Endothelial cell of umbilical vein (primary cell): ENCODE results near the gene STAU1. TPM values are rescaled to one million over a fixed set of nuclear protein-coding genes. Genes with fewer than 3 reads are reported as not detected.

Experiments used
- BruUV-seq: library from RNA; stranded (reverse); fragments of 400-500 nt; replicated peaks from 2 replicates; lab custom pipeline; 2021; lab: Mats Ljungman, UMichigan
- CTCF ChIA-PET: fragments of 300-600, 350-600 bp; sonication (Branson Sonifier 250); formaldehyde crosslinking; loops from one replicate; lab custom pipeline; 2021; ENCODE audit warnings: antibody characterized with exemption, inconsistent platforms; lab: Charles Lee
- POLR2A ChIA-PET: fragments of 300-600, 350-600 bp; sonication (Branson Sonifier 250); formaldehyde crosslinking; loops from one replicate; lab custom pipeline; 2021; ENCODE audit warnings: antibody characterized with exemption, inconsistent platforms; lab: Charles Lee
- DNase-seq: peaks from one replicate; pipeline ENCODE4 v3.0.0-alpha.2; 2011; ENCODE audit warnings: low read depth, low spot score
- FAIRE-seq: peaks from 2 replicates; lab custom pipeline; 2011; peaks lifted over from hg19 to GRCh38; lab: Jason Lieb, UNC
- H2AFZ ChIP-seq: 2 replicates; pipeline ENCODE4 v1.6.0; 2012; ENCODE audit warnings: low read depth, low read length, control low read depth, inconsistent platforms
- H3K27ac ChIP-seq: 2 replicates; pipeline ENCODE4 v1.5.1; 2011; ENCODE audit warnings: low read depth, mild to moderate bottlenecking, control low read depth, low read length, moderate library complexity; ENCODE audit not compliant: insufficient read depth
- H3K27me3 ChIP-seq, 2 experiments: 2 replicates each; pipeline versions ENCODE4 v1.6.0 to v1.6.1; 2011; ENCODE audit warnings: low read length in 2 of 2, mixed read lengths in 1 of 2; ENCODE audit not compliant: control insufficient read depth in 2 of 2, insufficient read depth in 2 of 2
- H3K36me3 ChIP-seq, 2 experiments: 2 replicates in 1 of 2; 3 replicates in 1 of 2; pipeline ENCODE4 v1.5.1; 2011; ENCODE audit warnings: low read length in 2 of 2, mild to moderate bottlenecking in 1 of 2, moderate library complexity in 1 of 2; ENCODE audit not compliant: control insufficient read depth in 2 of 2, insufficient read depth in 2 of 2; ENCODE audit errors: extremely low read depth in 1 of 2
- H3K4me1 ChIP-seq: 3 replicates; pipeline ENCODE4 v1.5.1; 2011; ENCODE audit warnings: mild to moderate bottlenecking, low read length; ENCODE audit not compliant: control insufficient read depth, insufficient read depth; ENCODE audit errors: extremely low read depth
- H3K4me2 ChIP-seq: 2 replicates; pipeline ENCODE4 v1.6.1; 2011; ENCODE audit warnings: low read length, control low read depth, mixed read lengths; ENCODE audit not compliant: insufficient read depth
- H3K4me3 ChIP-seq, 3 experiments: fragments of 200-600 bp in 1 of 3; sonication (generic), shearing (Covaris generic) in 1 of 3; replicated peaks in 1 of 3; 2 replicates each; pipeline ENCODE4 v1.5.1; 2011 to 2016; ENCODE audit warnings: control low read depth in 3 of 3, low read length in 3 of 3, mild to moderate bottlenecking in 2 of 3, inconsistent platforms in 1 of 3, low read depth in 1 of 3, moderate library complexity in 1 of 3; ENCODE audit not compliant: insufficient read depth in 1 of 3
- H3K79me2 ChIP-seq: 2 replicates; pipeline ENCODE4 v1.6.0; 2012; ENCODE audit warnings: low read length, inconsistent platforms; ENCODE audit not compliant: control insufficient read depth, insufficient read depth
- H3K9ac ChIP-seq: replicated peaks from 2 replicates; pipeline ENCODE3; 2011; ENCODE audit warnings: low read length, control low read depth; ENCODE audit not compliant: insufficient read depth; ENCODE audit errors: extremely low read depth
- H3K9me1 ChIP-seq: replicated peaks from 3 replicates; pipeline ENCODE4 v1.6.0; 2011; ENCODE audit warnings: mild to moderate bottlenecking, low read length; ENCODE audit not compliant: control insufficient read depth, insufficient read depth; ENCODE audit errors: extremely low read depth
- H3K9me3 ChIP-seq: replicated peaks from 2 replicates; pipeline ENCODE4 v1.5.1; 2012; ENCODE audit warnings: low read length, inconsistent platforms; ENCODE audit not compliant: control insufficient read depth, insufficient read depth
- H4K20me1 ChIP-seq: replicated peaks from 2 replicates; pipeline ENCODE3; 2011; ENCODE audit warnings: mild to moderate bottlenecking, low read length; ENCODE audit not compliant: control insufficient read depth, insufficient read depth; ENCODE audit errors: extremely low read depth
- EZH2 ChIP-seq: IDR thresholded peaks from 2 replicates; pipeline ENCODE4 v1.6.1; 2012; ENCODE audit warnings: borderline replicate concordance, low read depth, mild to moderate bottlenecking, moderate library complexity, low read length, inconsistent platforms; ENCODE audit not compliant: severe bottlenecking
- GATA2 ChIP-seq: IDR thresholded peaks from 2 replicates; pipeline ENCODE4 v1.7.0; 2011; ENCODE audit warnings: low read depth, mild to moderate bottlenecking, moderate library complexity, mixed read lengths, low read length; ENCODE audit not compliant: insufficient read length, insufficient read depth
- MYC ChIP-seq: IDR thresholded peaks from one replicate; pipeline ENCODE4 v1.6.1; 2011; ENCODE audit warnings: mild to moderate bottlenecking, low read depth, low read length
- dilution Hi-C: fragments of 300-500 bp; cut with MboI; formaldehyde crosslinking; loops from one replicate; pipeline ENCODE4 v1.15.0; 2019; ENCODE audit warnings: low sequenced_read_pairs; ENCODE audit not compliant: extremely low pct_ligation_motif_present
- intact Hi-C: fragments of 100-400 bp; cut with micrococcal nuclease; formaldehyde crosslinking; loops from one replicate; pipeline ENCODE4 v1.10.0; 2022
- polyA plus RNA-seq, 4 experiments: library from polyadenylated mRNA; depleted of rRNA in 3 of 4; stranded (reverse) in 3 of 4; unstranded in 1 of 4; fragments of >200 nt; gene quantifications; 2 replicates each; pipeline versions ENCODE4 v1.2.1 to v1.2.3, GENCODE V29; 2011 to 2012; ENCODE audit warnings: missing spikeins in 1 of 4
- total RNA-seq: library from RNA; stranded (reverse); gene quantifications from 2 replicates; pipeline ENCODE4 v1.2.3, GENCODE V29; 2021
- TF ChIP-seq, protein P1 (sequence below): IDR thresholded peaks from 2 replicates; pipeline ENCODE4 v1.6.1; 2011; ENCODE audit not compliant: insufficient read depth, insufficient read length

STAU1 gene
- total and polyA plus RNA-seq, 2 donors (not counting 3 experiments of a cell fraction or from before 2014, with no cell fraction given): 53.1 to 98.1 TPM

DNA sequence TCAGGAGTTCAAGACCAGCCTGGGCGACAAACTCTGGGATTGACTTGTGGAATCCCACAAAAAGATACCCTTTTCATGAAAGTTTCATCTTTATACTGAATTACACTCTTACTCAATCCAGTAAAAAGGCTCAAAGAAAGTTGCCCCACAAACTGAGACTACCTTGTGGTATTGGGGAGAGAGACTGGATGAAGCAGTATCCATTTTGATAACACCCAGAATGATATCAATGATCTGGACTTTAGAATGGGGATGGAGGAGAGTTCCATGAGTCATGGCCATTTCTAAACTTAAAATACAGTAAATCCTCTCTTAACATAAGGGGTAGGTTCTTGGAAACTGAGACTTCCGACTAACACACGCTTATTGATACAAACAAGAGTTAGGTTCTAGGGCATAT lies 4.7 kb downstream of the STAU1 start:
- no peaks in the 10 kb centered on the region for H3K9me1 ChIP-seq
- no peak for TF ChIP-seq MYC
- H3K4me3 ChIP-seq: no peak overlapping the region
- ChIA-PET CTCF (interaction anchor here (1.3 kb wide), 1 partner anchor 34 kb away, joined by 3 read pairs; no protein-coding TSS in a partner anchor), POLR2A (no interaction called here)
- DNase-seq (no peak), FAIRE-seq (no peak)
- no peaks in the 10 kb centered on the region for H3K27me3 ChIP-seq
- no TSS peak for BruUV-seq
- H3K4me1 ChIP-seq: peaks cover 16% of the 10 kb centered on the region
- no peak overlapping the region for H2AFZ ChIP-seq
- no peaks in the 10 kb centered on the region for H3K36me3 ChIP-seq
- no peak overlapping the region for H3K9ac ChIP-seq
- dilution Hi-C loops: no loop called here
- no peaks in the 10 kb centered on the region for H3K9me3 ChIP-seq
- H3K4me2 ChIP-seq: no peak overlapping the region
- H3K79me2 ChIP-seq: peaks cover 89% of the 10 kb centered on the region
- intact Hi-C loops: loop anchor here (1.0 kb wide), 1 partner anchor 32 kb away; no protein-coding TSS in a partner anchor
- H4K20me1 ChIP-seq: peaks cover 14% of the 10 kb centered on the region
- H3K27ac ChIP-seq: no peak overlapping the region

DNA sequence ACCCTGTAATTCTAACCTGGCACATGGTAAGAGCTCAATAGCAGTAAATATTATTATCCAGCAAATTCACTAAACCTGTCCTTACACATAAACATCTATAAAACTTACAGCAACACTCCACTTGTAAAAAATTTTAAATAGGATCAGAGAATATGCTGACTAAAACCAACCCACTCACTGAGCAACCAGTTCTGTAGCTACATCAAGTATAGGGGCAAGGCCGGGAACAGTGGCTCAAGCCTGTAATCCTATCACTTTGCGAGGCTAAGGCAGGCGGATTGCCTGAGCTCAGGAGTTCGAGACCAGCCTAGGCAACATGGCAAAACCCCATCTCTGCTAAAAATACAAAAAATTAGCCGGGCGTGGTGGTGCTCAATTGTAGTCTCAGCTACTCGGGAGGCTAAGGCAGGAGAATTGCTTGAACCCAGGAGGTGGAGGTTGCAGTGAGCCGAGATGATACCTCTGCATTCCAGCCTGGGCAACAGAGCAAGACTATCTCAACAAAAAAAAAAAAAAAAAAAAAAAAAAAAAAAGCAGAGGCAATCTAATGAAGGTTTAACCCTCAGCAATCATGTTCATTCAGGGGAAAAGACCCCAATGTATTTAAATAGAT lies 6.8 kb downstream of the STAU1 start:
- CTCF ChIA-PET: interaction anchor here (1.0 to 4.6 kb wide), 6 partner anchors 14 to 48 kb away, joined by 3 to 23 read pairs (median 10); no protein-coding TSS in a partner anchor
- no TSS peak for BruUV-seq
- no peak overlapping the region for H3K4me3 ChIP-seq

More for the DNA sequence above, 6.8 kb downstream of the STAU1 start:
- H3K4me1 ChIP-seq: peaks cover 10% of the 10 kb centered on the region
- POLR2A ChIA-PET: interaction anchor here (0.6 kb wide), 1 partner anchor 36 kb away, joined by 3 read pairs; no protein-coding TSS in a partner anchor
- dilution Hi-C loops: no loop called here
- H2AFZ ChIP-seq: no peak overlapping the region
- intact Hi-C loops: no loop called here
- peaks cover 0 to 3% of the 10 kb centered on the region in 2 experiments for H3K36me3 ChIP-seq
- H3K27ac ChIP-seq: no peak overlapping the region
- no peaks in the 10 kb centered on the region for H3K27me3 ChIP-seq
- no peak for FAIRE-seq
- H3K9me3 ChIP-seq: no peaks in the 10 kb centered on the region
- no peaks in the 10 kb centered on the region for H3K9me1 ChIP-seq
- H3K79me2 ChIP-seq: peaks cover 85% of the 10 kb centered on the region
- H4K20me1 ChIP-seq: peaks cover 11% of the 10 kb centered on the region
- DNase-seq: no peak
- H3K9ac ChIP-seq: no peak overlapping the region
- no peak overlapping the region for H3K4me2 ChIP-seq
- TF ChIP-seq GATA2: no peak
- no peak for TF ChIP-seq EZH2
- TF ChIP-seq, protein P1, sequence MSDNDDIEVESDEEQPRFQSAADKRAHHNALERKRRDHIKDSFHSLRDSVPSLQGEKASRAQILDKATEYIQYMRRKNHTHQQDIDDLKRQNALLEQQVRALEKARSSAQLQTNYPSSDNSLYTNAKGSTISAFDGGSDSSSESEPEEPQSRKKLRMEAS: no peak
